T follicular helper cell (primary cell): ENCODE measurements around the gene IFTAP.

ENCODE experiments used
- DNase-seq: peaks from one replicate; pipeline ENCODE4 v3.0.0-alpha.2; 2020; ENCODE audit warnings: low read depth

IFTAP gene

DNA sequence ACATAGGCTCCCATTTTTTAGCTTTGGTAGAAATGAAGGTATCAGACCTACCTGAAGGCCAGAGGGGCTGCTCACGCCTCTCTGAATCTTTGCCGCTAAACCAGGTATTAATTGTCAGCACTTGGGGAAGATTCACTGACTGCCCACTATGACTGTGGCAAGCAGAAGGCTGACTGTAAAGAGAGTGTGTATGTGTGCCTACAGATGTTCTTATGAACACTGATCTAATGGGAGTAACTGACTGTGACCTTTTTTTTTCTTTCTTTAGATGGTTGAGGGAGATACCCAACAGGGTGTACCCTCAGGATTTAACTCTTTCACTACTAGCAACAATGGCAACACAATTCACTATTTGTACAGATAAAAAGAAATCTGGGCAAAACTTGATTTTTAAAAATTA lies 3.7 kb downstream of the IFTAP start, which contains the start of gene RAG2:
TSS of gene RAG2 (minus strand) at position 186 of the 400 bp plus-strand sequence. CDS start 4,068 bp downstream, outside the sequence.
- DNase-seq, result no peak

DNA sequence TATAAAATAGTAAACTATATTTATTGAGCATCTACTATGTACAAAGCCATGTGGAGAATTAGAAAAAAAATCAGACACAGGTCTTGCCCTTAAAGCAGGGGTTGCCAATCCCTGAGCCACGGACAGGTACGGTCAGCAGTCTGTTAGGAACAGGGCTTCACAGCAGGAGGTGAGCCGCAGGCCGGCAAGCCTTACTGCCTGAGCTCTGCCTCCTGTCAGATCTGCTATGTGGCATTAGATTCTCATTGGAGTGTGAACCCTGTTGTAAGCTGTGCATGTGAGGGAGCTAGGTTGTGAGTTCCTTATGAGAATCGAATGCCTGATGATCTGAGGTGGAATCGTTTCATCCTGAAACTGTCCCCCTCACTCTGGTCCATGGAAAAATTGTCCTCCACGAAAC lies 5.9 kb downstream of the IFTAP start:
- DNase-seq, result no peak

DNA sequence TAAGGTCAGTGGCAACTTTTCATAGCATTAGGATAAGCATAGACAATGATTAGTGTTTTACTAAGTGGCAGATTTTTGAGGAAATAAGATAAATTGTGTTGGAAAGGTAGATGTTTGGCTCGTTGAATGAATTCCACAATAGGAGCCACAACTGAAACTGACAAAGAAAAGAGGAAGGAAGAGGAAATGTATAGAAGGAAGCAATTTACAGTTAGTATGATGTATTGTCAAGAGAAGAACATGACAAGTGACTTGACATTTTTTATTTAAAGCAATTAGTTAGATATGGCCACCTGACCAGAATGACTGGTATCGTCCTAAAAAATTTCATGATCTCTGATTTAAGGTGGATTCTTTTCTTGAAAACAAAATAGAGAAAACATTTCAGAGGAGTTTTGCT lies 6.9 kb downstream of the IFTAP start:
- no peak for DNase-seq

DNA sequence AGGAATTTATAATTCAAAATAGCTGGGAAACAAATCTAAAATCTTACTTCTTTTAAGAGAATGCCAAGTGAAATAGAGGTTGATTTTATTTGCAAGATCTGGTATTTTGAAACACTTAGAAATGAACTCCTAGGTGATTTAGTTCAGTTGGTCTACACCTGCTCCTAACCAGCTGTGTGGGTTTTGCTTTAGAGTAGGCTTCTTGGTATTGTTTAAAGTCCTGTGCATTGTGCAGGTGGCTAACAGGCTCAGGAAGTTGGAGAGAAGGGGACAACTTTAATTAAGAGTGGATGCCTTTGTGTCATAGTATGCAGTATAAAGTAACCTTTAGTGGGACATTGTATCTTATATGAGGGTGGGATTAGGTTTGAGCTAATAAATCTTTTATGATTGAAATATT lies 7.8 kb downstream of the IFTAP start:
- no peak for DNase-seq

DNA sequence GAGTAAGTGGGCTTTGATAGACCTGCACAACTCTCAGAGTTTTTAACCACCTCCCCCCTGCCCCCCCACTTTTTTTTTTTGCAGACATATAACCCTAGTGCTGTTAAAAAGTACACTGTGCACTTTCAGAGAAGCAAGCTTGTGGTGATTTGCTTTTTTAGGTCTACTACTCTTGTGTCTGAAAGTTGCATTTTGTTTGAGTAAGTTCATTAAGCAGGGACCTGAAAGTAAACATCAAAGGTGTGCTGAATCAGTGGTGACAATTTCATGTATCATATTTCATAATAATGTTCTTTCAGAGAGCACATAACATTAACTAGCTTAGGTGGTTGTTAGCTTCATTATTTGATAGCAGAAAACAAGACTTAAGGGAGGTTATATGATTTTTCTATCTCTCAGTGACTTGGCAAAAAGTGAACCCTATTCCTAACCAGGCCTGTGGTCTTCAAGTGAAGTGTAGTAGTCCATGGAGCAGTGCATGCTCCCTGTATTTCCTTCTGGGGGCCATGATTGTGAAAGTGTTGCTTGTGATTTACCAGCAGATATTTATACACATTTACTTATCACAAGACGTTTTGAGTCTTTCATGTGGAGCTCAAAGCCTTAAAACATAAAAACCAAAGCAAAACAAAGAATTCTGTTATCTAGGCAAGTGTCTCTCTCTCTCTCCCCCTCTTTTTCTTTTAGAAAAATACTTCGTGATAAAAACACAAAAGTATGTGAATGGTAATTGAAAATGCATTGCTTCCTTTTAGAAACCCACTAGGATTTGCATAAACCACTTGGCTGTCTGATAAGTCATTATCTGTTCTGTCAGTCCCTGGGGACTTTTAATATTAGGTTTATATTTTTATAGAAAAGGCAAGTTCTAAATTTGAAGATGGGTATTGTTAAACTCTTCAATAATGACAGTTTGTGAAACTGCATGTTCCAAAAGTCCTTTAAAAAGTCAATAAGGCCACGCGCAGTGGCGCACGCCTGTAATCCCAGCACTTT lies 11.2 kb downstream of the IFTAP start:
- DNase-seq, result no peak

DNA sequence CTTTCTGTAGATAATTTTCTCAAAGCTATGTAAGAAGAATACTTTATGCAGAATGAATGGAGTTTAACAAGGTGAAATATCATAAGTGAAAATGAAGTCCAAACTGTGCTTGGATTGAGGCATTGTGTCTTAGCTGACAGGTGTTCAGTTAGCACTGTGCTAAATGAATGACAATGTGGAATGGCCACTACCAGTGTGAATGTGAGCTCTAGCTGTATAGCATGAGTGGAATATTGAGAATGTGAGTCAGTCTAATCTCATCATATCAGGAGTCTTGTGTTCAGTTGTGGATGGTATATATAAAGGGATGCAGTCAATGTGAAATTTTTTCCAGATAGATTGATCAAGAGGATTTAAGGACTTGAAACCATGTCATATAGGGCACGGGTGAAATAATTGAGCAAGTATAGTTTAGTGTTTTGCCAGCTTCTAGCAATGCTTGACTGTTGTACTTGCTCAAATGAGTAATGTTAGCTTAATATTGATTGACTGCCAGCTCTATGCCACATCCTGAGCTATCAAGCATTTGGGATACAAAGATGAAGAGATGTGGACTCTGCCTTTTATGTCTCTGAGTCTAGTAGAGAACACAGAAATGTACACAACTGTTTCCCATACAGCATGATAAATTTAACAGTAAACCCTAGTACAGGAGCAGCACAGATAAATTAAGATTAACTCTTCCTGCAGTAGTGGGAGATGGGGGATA lies 14.3 kb downstream of the IFTAP start:
- no peak for DNase-seq

DNA sequence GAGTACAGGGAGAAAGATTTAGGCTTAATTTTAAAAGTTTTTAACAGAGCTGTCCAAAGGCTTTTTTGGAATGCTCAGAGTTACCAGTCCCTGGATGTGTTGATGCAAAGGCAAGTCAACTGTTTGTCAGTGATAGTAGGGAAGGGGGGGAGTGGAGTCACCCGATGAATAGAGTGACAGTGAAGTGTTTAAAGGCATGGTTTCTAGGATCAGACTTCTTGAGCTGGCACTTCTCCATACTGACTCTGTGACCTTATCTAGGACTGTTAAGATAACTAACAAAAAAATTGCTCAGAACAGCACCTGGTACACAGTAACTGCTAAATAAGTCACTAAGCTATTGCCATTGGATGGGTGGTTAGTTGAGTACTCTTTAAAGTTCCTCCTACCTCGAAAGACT lies 15.1 kb downstream of the IFTAP start:
- no peak for DNase-seq

DNA sequence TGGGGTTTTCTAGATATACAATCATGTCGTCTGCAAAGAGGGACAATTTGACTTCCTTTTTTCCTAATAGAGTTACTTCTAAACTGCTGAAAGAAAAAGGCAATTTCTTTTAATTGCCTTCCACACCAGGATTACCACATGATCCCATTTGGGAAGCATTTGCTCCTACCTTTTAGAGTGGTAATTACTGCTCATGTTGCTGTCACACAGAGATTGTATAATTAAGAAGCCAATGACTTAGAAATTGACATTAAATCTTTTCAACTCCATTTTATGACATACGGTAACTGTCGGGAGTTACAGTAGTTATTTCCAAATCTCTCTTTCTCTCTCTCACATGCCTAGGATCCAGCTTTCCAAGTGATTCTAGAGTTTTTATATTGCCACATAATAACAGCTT lies 21.5 kb downstream of the IFTAP start:
- no peak for DNase-seq

DNA sequence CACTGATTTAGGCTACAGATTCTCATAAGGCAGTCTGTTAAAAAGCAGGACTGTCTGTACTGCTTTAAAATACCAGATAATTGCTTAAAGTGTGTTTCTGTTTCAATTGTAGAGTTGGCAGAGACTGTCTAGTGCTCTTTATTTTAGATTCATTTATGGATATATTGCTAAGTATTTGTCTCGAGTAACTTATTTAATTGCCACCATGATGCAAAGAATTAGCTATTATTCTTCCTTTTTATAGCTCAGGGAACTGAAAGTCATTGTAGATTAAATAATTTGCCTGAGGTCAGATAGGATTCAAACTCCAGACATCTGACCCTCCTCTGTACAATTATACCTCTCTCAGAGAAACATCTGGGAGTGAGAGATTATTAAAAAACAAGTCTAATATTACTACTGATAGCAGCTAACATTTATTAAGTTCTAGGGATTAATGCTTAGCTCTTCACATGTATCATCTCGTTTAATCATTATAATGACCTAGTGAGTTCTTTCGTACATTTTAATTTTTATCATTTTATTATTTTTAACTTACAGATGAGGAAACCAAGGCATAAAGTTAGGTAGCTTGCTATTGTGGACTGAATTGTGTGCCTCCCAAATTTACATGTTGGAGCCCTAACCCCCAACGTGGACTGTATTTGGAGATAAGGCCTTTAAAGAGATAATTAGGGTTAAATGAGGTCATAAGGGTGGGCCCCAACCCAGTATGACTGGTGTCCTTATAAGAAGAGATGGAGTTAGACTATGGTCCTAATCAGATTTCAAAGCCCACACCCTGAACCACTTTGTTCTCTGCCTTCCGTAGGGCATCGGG lies 23.5 kb downstream of the IFTAP start:
- DNase-seq, result no peak

DNA sequence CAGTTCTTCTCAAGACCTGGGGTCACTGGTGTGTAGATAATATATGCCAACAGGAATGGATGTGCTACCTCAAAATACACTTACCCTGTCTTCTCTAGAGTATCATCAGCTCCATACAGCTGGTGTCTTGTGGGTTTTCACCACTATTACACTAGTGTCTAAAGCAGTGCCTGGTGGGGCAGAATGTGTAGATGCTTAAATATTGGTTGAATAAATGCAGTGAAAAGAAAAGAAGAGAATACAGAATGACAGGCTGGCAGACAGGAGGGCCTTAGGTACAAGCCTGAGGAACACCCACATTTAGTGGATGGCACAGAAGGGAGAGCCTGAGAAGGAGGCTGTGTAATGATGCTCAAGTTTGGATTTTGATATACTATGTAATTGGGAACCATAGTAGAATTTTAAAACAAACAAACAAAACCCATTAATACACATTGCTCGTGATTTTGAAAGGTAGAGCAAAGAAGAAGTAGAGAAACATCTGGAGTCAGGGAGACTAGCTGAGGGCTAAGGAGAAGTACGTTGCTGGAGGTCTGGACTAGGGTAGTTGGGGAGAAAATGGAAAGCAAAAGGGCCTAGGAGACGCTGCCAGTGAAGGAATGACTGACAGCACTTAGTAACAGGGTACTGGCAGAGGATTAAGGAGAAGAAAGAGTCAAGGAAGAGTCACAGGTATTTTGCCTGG lies 24.2 kb downstream of the IFTAP start:
- DNase-seq, result no peak

DNA sequence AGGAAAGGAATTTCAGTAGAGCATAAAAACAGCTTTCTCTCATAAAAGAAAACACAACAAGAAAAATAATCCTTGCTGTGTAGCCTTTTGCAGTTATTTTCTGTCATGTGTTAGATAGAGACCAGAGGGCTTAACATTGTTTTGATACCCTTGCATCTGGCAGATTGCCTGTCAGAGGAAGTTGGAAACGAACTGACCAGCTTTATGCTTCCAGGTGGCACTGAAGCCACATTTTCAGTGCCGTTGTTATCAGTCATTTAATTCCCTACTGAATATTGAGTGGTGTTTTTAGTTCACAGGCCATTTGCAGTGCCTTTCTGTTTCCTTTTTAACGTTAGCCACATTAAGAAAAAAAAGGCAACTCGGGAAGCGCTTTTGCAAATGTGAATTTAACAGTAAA lies 25.2 kb downstream of the IFTAP start:
- DNase-seq, result no peak

DNA sequence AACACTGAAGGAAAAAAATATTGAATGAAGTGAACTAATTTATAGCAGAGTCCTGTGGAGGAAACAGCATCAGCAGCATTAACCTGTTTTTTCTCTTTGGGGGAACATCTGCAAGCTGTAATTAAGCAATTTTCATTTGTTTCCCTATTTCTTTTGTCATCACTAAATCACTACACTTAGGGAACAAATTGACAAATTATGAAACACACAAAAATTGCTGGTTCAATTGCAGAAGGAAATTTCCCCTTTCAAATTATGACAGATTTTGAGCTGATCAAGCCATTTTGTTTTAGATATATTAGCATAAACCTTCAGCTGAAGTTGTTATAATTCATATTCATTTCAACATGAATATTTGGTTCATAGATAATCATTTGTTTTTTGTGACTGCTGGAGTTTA lies 25.9 kb downstream of the IFTAP start:
- DNase-seq, result no peak

DNA sequence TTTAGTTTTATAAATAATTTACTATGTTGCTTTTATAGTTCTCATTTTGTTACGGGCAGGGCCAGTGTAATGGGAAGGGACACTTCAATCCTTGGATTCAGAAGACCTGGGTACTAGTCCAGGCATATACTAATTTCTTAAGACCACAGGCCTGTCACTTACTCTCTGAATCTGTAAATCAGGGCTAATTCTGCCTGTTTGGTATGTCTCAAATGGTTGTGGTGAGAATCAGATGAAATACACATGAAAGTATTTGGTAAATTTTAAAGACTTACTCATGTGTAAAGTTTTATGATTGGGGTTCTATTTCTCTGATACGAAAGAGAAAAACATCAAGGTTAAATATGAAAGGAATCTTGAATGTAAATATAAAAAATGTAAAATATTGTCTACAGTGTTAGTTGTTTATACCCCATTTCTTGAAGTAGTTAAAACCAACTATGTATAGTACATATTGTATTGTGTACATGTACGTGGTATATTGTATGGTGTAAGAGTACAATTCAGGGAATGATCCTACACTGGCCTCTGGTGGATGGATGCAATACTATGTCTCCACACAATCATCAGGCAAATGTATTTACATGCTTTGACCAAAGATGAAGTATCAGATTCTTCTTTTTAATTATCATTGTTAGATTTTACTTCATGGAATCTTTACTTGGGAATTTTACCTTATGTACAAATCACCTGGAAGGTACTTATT lies 28.3 kb downstream of the IFTAP start:
- DNase-seq, result no peak

DNA sequence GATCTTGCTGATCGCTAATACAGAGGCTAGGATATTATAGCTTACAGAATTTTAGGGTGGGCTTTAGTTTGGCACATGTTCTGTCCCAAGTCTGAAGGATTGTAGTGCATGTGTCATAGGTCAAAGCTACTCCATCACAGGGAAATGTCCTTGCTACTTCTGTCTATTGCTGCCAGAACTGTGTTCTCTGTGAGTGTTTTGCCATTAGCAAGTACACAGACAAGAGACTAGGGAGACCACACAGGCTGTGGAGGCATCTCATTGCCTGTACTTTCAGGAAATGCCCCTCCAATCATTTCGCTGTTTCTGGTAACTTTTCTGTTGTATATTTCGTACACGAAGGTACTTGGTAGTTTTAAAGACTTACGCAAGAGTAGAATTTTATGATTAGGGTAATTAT lies 29.2 kb downstream of the IFTAP start:
- no peak for DNase-seq

DNA sequence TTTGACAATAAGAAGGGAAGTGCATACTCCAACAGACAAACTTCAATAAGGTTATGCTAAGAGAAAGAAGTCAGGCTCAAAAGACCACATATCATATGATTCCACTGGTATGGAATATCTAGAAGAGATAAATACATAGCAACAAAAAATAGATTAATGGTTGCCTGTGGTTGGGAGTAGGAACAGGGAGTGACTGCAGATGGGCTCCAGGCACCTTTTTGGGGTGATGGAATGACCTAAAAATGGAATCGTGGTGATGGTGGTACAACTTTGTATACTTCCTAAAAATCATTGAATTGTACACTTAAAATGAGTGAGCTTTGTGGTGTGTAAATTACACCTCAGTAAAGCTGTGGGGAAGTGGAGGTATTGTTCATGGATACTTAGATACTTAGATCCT lies 32.7 kb downstream of the IFTAP start:
- DNase-seq, result no peak

DNA sequence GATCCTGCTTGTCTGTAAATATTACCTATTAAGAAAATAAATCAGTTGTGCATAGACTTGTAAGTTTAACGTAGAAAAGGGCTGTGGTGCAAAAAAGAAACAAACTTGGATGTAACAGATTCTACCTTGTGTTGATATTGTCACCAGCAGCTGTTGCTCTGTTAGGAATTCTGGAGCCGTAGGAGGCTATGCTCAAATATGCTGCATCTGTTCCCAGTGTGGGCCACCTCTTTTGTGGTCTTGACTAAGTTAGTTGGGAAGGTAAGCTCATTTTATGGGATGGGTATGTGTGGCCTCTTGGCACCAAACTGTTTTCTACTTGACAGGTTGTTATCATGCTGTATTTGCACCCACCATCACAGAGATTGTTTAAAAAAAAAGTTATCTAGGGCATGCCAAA lies 33.2 kb downstream of the IFTAP start:
- DNase-seq, result no peak

DNA sequence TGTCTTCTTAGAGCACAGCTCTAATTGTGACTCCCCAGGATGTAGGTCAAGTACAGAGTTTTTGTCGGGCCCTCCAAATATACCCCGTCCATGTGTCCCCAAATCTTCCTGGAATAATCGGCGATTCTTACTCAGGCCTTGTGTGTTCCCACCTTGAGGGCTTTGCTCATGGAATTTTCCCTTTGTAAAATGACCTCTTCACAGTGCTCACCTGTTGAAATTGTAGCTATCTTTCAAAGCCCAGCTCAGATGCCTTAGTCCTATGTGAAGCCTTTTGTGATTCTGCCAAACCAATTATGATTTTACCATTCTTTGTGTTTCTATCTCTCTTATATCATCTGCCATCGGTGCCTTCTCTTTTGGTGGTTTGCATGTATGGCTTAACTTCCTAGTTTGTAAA lies 33.8 kb downstream of the IFTAP start:
- DNase-seq, result no peak

DNA sequence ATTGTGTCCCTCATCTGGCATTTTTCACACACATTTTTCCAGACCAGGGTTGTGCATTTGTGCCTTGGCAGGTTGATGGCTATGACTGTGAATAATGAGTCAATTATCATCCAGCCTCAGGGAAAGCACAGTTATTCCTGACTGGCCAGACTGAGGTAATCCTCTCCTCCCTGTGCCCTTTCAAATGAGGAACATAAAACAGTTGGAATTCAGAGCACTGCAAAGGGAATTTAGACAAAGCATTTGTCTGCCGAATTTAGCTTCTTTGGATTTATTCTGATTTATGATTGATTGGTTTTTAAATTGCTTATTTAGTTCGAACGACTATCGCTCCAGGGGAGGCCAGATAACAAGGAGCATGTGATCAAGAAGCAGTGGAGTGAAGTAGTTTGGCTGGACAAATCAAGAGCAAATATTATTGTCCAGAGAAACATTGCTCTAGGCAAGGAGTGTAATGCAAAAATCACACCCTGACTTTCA lies 34.5 kb downstream of the IFTAP start:
- no peak for DNase-seq

DNA sequence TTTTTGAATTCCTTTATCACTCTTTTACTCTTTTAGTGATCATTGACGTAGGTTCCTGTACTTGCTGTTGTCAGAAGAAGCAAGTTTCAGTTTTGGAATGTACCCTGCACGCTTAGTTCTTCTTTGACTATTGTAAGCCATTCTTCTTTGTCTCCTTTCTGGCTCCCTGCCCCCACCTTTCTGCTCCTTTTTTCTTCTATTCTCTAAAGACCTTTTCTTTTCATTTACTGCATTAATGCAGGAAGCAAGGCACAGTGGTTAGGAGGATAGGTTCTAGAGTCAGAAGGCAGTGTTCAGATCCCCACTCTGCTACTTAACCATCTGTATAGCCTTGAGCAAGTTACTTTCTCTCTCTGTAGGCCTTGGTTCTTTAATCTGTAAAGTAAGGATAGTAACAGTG lies 37.5 kb downstream of the IFTAP start:
- no peak for DNase-seq

DNA sequence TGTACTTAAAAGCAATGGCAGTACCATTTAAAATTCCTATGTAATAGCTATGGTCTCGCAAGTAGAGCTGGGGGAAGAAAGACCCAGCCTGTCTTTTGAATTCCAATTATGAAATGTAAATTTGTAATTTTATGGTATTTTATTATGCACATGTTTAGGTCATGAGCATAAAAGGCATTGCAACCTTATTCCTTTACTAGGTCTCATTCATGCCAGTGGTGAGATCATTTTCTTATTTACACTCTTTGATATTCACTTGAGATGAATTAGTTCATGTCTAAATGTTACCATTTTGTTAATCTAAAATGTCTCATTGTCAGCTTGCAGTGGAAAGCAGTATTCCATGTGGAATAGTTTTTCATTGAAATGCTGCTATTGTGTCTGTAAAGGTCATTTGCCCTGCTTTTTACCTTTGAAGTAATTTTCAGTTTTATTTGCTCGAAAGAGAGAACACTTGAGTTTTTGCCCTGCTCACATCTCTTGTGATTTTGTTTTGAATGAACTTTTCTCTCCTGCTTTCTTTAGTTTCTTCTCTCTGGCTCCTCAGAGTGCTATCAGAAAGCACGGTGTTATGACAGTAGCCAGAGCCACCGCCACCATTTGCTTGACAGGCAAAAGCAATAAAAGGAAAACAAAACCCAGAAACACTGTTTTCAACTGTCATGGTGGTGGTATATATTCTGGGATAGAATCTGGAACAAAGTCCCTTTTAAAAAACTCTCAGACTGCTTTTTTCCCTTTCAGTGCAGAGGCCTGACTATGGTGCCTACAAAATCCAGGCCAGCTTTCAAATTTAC lies 41.0 kb downstream of the IFTAP start:
- DNase-seq, result no peak
